ENCODE data around the gene WDFY3.

Gene WDFY3

DNA sequence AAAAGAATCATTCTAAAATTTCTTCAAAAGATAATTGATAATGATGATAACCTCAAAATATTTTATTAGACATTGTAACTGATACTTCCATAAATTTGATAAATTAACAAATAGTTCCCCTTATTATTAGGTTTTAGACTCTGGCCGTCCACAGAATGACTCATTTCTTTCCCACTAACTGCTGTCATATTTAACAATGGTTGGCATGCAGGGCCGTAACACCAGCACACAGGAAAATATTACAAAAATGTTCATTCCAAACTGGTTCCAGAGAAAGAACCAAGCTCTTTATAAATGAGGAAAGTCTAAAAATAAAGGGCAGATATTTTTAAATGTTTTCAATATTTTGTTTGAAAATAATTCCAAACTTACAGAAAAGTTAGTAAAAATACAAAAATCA lies 28.2 kb downstream of the WDFY3 start:
- Histone ChIP-seq H3K9me3 (ENCODE audit: low read length) (peaks cover 3% of the 10 kb centered on the region), H3K4me1 (ENCODE audit: insufficient read depth, low read length) (peaks cover 16% of the 10 kb centered on the region), H3K36me3 (ENCODE audit: insufficient read depth, low read length) (peaks cover 2% of the 10 kb centered on the region), H3K27me3 (ENCODE audit: insufficient read depth, low read length) (no peaks in the 10 kb centered on the region), H2AFZ (ENCODE audit: low read depth, low read length) (no peak overlapping the region), H3K4me3 (ENCODE audit: low read length) (no peak overlapping the region)

- Histone ChIP-seq H2AFZ (ENCODE audit: low read depth, low read length) (no peak overlapping the region), H3K4me1 (ENCODE audit: insufficient read depth, low read length) (peaks cover 16% of the 10 kb centered on the region), H3K27me3 (ENCODE audit: insufficient read depth, low read length) (no peaks in the 10 kb centered on the region), H3K36me3 (ENCODE audit: insufficient read depth, low read length) (peaks cover 2% of the 10 kb centered on the region), H3K9me3 (ENCODE audit: low read length) (no peaks in the 10 kb centered on the region), H3K4me3 (ENCODE audit: low read length) (no peak overlapping the region)
Observed at GRCh38 chr4:84937381-84937977, 29.0 kb downstream of the WDFY3 start.

GRCh38 chr4:84936123-84936522 lies 30.4 kb downstream of the WDFY3 start:
- H3K4me3 ChIP-seq (ENCODE audit: low read length): no peak overlapping the region
- no peaks in the 10 kb centered on the region for H3K27me3 ChIP-seq (ENCODE audit: insufficient read depth, low read length)
- H2AFZ ChIP-seq (ENCODE audit: low read depth, low read length): no peak overlapping the region
- no peaks in the 10 kb centered on the region for H3K9me3 ChIP-seq (ENCODE audit: low read length)
- peaks cover 16% of the 10 kb centered on the region for H3K4me1 ChIP-seq (ENCODE audit: insufficient read depth, low read length)
- peaks cover 6% of the 10 kb centered on the region for H3K36me3 ChIP-seq (ENCODE audit: insufficient read depth, low read length)

GRCh38 chr4:84932462-84932861 lies 34.0 kb downstream of the WDFY3 start:
- H3K4me1 ChIP-seq (ENCODE audit: insufficient read depth, low read length): peaks cover 1% of the 10 kb centered on the region
- peaks cover 19% of the 10 kb centered on the region for H3K36me3 ChIP-seq (ENCODE audit: insufficient read depth, low read length)
- peaks cover 2% of the 10 kb centered on the region for H3K9me3 ChIP-seq (ENCODE audit: low read length)
- H3K4me3 ChIP-seq (ENCODE audit: low read length): no peak overlapping the region
- no peaks in the 10 kb centered on the region for H3K27me3 ChIP-seq (ENCODE audit: insufficient read depth, low read length)
- H2AFZ ChIP-seq (ENCODE audit: low read depth, low read length): no peak overlapping the region

GRCh38 chr4:84931961-84932360 lies 34.5 kb downstream of the WDFY3 start:
- peaks cover 19% of the 10 kb centered on the region for H3K36me3 ChIP-seq (ENCODE audit: insufficient read depth, low read length)
- no peaks in the 10 kb centered on the region for H3K27me3 ChIP-seq (ENCODE audit: insufficient read depth, low read length)
- H3K9me3 ChIP-seq (ENCODE audit: low read length): peaks cover 2% of the 10 kb centered on the region
- H2AFZ ChIP-seq (ENCODE audit: low read depth, low read length): no peak overlapping the region
- no peaks in the 10 kb centered on the region for H3K4me1 ChIP-seq (ENCODE audit: insufficient read depth, low read length)
- H3K4me3 ChIP-seq (ENCODE audit: low read length): no peak overlapping the region

- Histone ChIP-seq H3K4me1 (ENCODE audit: insufficient read depth, low read length) (no peaks in the 10 kb centered on the region), H3K27me3 (ENCODE audit: insufficient read depth, low read length) (no peaks in the 10 kb centered on the region), H2AFZ (ENCODE audit: low read depth, low read length) (no peak overlapping the region), H3K4me3 (ENCODE audit: low read length) (no peak overlapping the region), H3K36me3 (ENCODE audit: insufficient read depth, low read length) (peaks cover 19% of the 10 kb centered on the region), H3K9me3 (ENCODE audit: low read length) (peaks cover 2% of the 10 kb centered on the region)
Observed at GRCh38 chr4:84931274-84931673, 35.2 kb downstream of the WDFY3 start.

DNA sequence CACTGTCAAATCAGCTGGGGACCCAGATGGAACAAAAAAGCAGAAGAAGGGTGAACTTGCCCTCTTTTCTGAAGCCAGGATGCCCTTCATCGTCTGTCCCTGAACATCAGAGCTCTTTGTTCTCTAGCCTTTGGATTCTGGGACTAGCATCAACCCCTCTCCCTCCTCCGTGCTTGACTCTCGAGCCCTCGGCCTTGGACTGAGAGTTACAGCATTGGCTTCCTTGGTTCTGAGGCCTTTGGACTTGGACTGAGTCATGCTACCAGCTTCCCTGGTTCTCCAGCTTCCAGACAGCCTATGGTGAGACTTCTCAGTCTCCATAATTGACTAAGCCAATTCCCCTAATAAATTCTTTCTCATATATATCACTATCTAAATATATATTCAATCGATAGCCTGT lies 38.4 kb downstream of the WDFY3 start:
- Histone ChIP-seq H3K4me3 (ENCODE audit: low read length) (no peak overlapping the region), H3K27me3 (ENCODE audit: insufficient read depth, low read length) (no peaks in the 10 kb centered on the region), H2AFZ (ENCODE audit: low read depth, low read length) (no peak overlapping the region), H3K9me3 (ENCODE audit: low read length) (peaks cover 2% of the 10 kb centered on the region), H3K36me3 (ENCODE audit: insufficient read depth, low read length) (peaks cover 19% of the 10 kb centered on the region), H3K4me1 (ENCODE audit: insufficient read depth, low read length) (no peaks in the 10 kb centered on the region)

DNA sequence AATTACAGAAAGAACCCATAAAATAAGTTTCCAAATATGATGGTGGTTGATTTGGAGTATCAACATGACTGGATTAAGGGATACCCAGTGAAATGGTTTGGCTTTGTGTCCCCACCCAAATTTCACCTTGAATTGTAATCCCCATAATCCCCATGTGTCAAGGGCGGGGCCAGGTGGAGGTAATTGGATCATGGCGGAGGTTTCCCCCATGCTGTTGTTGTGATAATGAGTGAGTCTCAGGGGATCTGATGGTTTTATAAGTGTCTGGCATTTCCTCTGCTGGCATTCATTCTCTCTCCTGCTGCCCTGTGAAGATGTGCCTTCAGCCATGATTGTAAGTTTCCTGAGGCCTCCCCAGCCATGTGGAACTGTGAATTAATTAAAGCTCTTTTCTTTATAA lies 39.1 kb downstream of the WDFY3 start:
- peaks cover 19% of the 10 kb centered on the region for H3K36me3 ChIP-seq (ENCODE audit: insufficient read depth, low read length)

GRCh38 chr4:84925558-84925957 lies 40.9 kb downstream of the WDFY3 start:
- H2AFZ ChIP-seq (ENCODE audit: low read depth, low read length): no peak overlapping the region
- peaks cover 10% of the 10 kb centered on the region for H3K36me3 ChIP-seq (ENCODE audit: insufficient read depth, low read length)
- no peaks in the 10 kb centered on the region for H3K27me3 ChIP-seq (ENCODE audit: insufficient read depth, low read length)
- no peaks in the 10 kb centered on the region for H3K4me1 ChIP-seq (ENCODE audit: insufficient read depth, low read length)
- H3K9me3 ChIP-seq (ENCODE audit: low read length): peaks cover 2% of the 10 kb centered on the region
- H3K4me3 ChIP-seq (ENCODE audit: low read length): no peak overlapping the region

More for the DNA sequence above, 39.1 kb downstream of the WDFY3 start:
- Histone ChIP-seq H3K4me3 (ENCODE audit: low read length) (no peak overlapping the region), H3K27me3 (ENCODE audit: insufficient read depth, low read length) (no peaks in the 10 kb centered on the region), H3K4me1 (ENCODE audit: insufficient read depth, low read length) (no peaks in the 10 kb centered on the region), H3K9me3 (ENCODE audit: low read length) (peaks cover 2% of the 10 kb centered on the region), H2AFZ (ENCODE audit: low read depth, low read length) (no peak overlapping the region)

DNA sequence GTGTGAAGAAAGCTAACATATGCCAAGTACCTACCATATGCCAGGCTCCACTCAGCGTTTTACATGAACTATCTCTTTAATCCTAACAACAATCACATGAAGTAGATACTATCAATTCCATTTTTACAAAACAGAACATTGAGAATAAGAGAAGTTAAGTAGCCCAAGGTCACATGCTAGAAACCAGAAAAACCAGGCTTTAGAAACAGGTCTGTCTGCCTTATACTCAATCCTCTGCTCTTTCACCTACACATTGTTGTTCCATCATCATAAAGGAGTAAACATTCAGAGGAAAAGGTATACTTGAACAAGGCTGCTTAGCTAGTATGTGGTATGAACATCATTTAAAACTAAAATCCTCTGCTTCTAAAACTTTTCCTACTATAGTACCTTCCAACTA lies 42.1 kb downstream of the WDFY3 start:
- no peaks in the 10 kb centered on the region for H3K4me1 ChIP-seq (ENCODE audit: insufficient read depth, low read length)
- no peak overlapping the region for H2AFZ ChIP-seq (ENCODE audit: low read depth, low read length)
- H3K36me3 ChIP-seq (ENCODE audit: insufficient read depth, low read length): peaks cover 11% of the 10 kb centered on the region
- peaks cover 2% of the 10 kb centered on the region for H3K9me3 ChIP-seq (ENCODE audit: low read length)
- H3K4me3 ChIP-seq (ENCODE audit: low read length): no peak overlapping the region
- H3K27me3 ChIP-seq (ENCODE audit: insufficient read depth, low read length): no peaks in the 10 kb centered on the region

- no peaks in the 10 kb centered on the region for H3K27me3 ChIP-seq (ENCODE audit: insufficient read depth, low read length)
- no peak overlapping the region for H3K4me3 ChIP-seq (ENCODE audit: low read length)
- peaks cover 13% of the 10 kb centered on the region for H3K36me3 ChIP-seq (ENCODE audit: insufficient read depth, low read length)
- peaks cover 6% of the 10 kb centered on the region for H3K4me1 ChIP-seq (ENCODE audit: insufficient read depth, low read length)
- H2AFZ ChIP-seq (ENCODE audit: low read depth, low read length): no peak overlapping the region
- no peaks in the 10 kb centered on the region for H3K9me3 ChIP-seq (ENCODE audit: low read length)
Observed at GRCh38 chr4:84920617-84921016, 45.9 kb downstream of the WDFY3 start.

GRCh38 chr4:84917869-84918600 lies 48.5 kb downstream of the WDFY3 start:
- Histone ChIP-seq H3K4me1 (ENCODE audit: insufficient read depth, low read length) (peaks cover 6% of the 10 kb centered on the region), H3K9me3 (ENCODE audit: low read length) (no peaks in the 10 kb centered on the region), H3K4me3 (ENCODE audit: low read length) (no peak overlapping the region), H3K36me3 (ENCODE audit: insufficient read depth, low read length) (peaks cover 21% of the 10 kb centered on the region), H3K27me3 (ENCODE audit: insufficient read depth, low read length) (no peaks in the 10 kb centered on the region), H2AFZ (ENCODE audit: low read depth, low read length) (no peak overlapping the region)

DNA sequence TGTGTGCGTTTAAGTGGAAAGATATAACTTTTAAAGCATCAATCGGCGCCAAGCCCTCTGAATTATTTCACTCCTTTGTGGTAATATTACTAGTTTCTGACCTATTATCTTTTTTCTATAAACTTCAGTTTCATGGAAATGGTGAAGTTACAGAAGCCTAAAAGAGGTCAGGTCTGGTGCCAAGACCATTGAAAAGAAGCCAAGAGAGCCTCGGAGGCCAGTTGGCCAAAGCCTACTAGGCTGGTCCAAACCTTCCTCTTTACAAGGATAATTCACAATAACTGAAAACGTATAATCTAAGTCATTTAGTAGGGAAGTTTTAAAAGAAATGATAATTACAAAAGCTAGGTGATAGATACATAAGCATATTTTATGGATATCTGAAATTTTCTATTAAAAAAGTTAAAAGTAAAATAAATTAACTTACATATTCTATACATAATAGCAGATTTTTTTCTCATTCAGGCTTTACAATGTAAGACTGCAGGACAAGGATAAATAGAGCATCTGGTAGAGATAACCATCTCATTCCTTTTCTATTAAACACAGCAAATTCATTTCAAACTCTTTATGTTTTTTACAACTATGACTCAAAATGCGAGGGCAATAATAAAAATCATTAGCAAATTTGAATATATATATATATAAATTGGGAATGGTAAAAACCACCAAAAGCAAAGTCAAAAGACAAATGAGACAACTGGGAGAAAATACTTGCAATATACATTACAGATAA lies 49.2 kb downstream of the WDFY3 start:
- Histone ChIP-seq H2AFZ (ENCODE audit: low read depth, low read length) (no peak overlapping the region), H3K36me3 (ENCODE audit: insufficient read depth, low read length) (peaks cover 21% of the 10 kb centered on the region), H3K4me1 (ENCODE audit: insufficient read depth, low read length) (peaks cover 6% of the 10 kb centered on the region), H3K9me3 (ENCODE audit: low read length) (no peaks in the 10 kb centered on the region), H3K27me3 (ENCODE audit: insufficient read depth, low read length) (no peaks in the 10 kb centered on the region), H3K4me3 (ENCODE audit: low read length) (no peak overlapping the region)

Measured in neuron (in vitro differentiated cells).